Purkinje cell (primary cell): Measurements from ENCODE around the gene COX8A. TPM values are rescaled to one million over a fixed set of nuclear protein-coding genes. Genes with fewer than 3 reads are reported as not detected.

Experiments used
- polyA plus RNA-seq: library from polyadenylated mRNA; unstranded; fragments of >200 nt; fragmentation: Nextera tagmentation; gene quantifications from 2 replicates; pipeline ENCODE4 v1.2.1, GENCODE V29; 2014

Gene COX8A
- polyA plus RNA-seq: 744 and 753 TPM in 2 replicates

GRCh38 chr11:63974259-63975143 is at the start of gene COX8A:
Gene COX8A (plus strand): TSS chr11:63974620. CDS start chr11:63974681, 61 bp downstream.

DNA sequence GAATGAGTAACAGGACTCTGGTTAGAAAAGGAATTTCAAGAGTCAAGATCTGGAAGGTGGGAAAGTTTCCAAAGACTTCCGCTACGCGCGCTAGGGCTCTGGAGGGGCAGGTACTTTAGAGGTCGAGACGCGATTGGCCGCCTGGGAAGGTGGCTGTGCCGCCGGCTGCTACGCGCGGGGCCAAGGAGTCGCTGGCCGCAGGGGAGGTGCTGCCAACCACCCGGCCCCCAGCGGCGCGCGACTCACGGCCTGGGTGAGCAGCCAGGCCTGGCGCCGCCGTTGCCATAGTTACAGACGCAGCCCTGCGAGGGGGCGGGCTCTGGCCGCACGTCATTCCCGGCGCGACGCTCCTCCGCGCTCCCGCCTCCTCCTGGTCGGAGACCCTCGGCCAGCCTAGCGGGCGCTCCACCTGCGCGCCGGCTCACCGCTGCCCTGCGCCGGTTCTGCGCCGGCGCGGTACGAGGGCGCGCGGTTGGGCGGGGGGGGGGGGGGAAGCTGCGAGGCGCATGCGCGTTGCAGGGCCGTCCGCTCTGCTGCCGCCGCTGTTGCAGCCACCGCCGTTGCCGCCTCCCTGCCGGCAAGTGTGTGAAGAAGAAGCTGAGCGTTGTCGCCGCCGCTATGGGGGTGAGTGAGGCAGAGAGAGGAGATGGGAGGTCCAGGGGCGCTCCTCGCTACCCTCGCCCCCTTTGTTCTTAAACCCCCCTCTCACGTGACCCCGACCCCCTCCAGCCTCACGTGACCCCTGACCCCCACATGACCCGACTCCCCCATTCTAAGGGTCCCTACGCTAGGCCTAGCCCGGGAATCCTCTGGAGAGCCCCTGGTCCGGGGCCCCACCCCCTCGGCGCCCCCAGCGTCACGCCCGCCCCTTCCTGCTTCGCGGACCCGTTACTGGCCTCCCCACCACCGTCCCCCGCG is 35.7 kb upstream of the COX8A start, which contains the start of gene NAA40:
Gene NAA40, plus strand, starts transcription at position 524 of the 918 bp plus-strand sequence. Its CDS starts 95 bp downstream, at position 619.

GRCh38 chr11:63986156-63986931 is 11.9 kb downstream of the COX8A start, which contains the start of gene OTUB1:
Gene OTUB1 (plus strand): TSS chr11:63986438. CDS start chr11:63986457, 19 bp downstream.

Other genes with a start within 250 kb of the COX8A start
- 0.69 TPM in 1 of 2 replicates, not detected in the other for gene ZFTA, start 205.8 kb upstream of the COX8A start, polyA plus RNA-seq
- gene SPINDOC, start 161.2 kb upstream of the COX8A start, polyA plus RNA-seq: 0.20 TPM in 1 of 2 replicates, not detected in the other
- 0.88 and 1.6 TPM in 2 replicates for gene MARK2, start 135.5 kb upstream of the COX8A start, polyA plus RNA-seq
- gene RCOR2, start 57.5 kb upstream of the COX8A start, polyA plus RNA-seq: not detected in 2 replicates
- 0.31 and 0.54 TPM in 2 replicates for gene NAA40, start 35.6 kb upstream of the COX8A start, polyA plus RNA-seq
- gene OTUB1, start 11.8 kb downstream of the COX8A start, polyA plus RNA-seq: 56.4 and 106 TPM in 2 replicates
- gene FLRT1, start 61.3 kb downstream of the COX8A start, polyA plus RNA-seq: 0.59 TPM in 1 of 2 replicates, not detected in the other
- 1.9 TPM in 1 of 2 replicates, not detected in the other for gene MACROD1, start 191.5 kb downstream of the COX8A start, polyA plus RNA-seq
- gene STIP1, start 211.6 kb downstream of the COX8A start, polyA plus RNA-seq: 43.6 and 47.9 TPM in 2 replicates
- gene FERMT3, start 232.1 kb downstream of the COX8A start, polyA plus RNA-seq: not detected in 2 replicates